T follicular helper cell (primary cell): ENCODE results near the gene SMKR1.
"Not testable (repeated sequence)": the region's sequence is repeated elsewhere in the genome, so short reads cannot be mapped to it uniquely, and the experiment has no call there.

Experiments used
- DNase-seq: peaks from one replicate; pipeline ENCODE4 v3.0.0-alpha.2; 2020; ENCODE audit warnings: low read depth

SMKR1 gene

GRCh38 chr7:129482781-129483180, 19.6 kb upstream of the SMKR1 start:
- no peak for DNase-seq

DNA sequence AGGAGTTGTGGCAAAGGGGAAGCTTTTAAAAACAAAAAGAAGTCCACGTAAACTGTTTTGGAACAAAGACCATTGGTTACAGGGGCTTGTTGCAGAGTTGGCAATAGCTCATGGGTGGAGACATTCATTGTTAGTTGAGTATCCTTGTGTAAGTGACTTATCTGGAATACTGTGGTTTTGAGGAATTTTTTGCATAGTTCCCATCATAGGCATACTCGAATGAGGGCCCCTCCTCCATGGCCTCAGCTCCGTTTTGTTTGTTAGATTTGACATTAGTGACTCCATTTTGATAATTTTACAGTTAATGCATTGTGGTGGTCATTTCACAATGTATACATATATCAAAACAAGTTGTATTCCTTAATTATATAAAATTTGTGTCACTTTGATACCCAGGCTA, 12.8 kb upstream of the SMKR1 start:
- DNase-seq, result no peak

DNA sequence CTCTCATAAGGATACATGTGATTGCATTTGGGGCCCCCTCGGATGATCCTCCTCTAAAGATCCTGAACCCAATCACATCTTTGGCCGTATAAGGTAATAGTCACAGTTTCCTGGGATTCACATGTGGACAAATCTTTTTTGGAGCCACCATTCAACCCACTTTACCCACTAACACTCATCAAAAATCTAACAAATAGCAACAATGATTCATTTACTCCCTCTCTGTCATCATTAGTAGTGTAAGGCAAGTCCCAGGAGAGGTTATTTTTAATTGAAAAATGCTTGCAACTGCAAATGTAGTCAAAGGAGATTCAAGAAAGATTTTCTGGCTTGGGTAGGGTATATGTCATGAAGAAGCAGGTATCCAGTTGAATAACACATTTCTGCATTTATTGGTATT, 9.9 kb upstream of the SMKR1 start:
- no peak for DNase-seq

DNA sequence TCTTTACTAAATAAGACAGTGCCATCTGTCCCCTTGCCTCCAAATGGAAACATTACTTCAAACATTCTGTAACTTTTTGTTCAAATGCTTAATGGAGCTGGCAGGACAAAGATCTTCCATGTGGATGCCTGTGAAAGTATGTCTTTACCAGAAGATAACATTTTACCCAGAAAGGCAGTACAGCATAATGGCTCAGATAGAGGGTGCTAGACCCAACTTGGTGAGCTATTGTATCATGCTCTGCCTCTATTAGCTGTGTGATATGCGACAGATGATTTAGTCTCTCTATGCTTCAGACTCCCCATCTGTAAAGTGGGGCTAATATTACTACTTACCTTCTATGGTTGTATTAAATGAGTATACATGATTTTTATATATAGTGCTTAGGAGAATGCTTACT, 8.8 kb upstream of the SMKR1 start:
- no peak for DNase-seq

DNA sequence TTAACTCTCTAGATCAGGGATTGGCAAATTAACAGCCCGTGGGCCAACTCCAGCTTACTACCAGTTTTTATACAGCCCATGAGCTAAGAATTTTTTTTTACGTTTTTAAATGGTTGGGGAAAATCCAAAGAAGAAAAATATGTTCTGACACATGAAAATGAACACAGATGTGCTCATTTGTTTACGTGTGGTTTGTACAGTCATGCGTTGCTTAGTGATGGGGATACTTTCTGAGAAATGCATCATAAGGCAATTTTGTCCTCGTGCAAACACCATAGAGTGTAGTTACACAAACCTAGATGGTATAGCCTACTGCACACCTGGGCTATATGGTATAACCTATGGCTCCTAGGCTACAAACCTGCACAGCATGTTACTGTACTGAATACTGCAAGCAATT, 8.3 kb upstream of the SMKR1 start:
- DNase-seq, result no peak

DNA sequence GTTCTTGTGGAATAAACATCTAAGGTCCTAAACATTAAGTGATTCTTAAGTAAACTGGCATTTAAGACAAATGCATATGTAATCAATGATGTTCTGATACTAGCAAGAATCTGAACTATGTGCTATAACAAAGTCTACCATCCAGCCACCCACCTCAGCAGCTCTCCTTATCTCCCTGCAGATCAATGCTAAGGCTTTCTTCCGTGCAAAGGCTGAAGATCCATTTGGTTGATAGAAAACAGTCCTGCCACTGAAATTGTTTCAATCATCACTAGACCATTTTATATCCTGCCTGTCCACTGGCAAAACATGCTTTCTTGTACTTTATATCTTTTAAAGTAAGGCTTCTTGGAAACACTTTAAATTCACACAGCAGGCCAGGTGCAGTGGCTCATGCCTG, 6.3 kb upstream of the SMKR1 start:
- DNase-seq, result no peak

GRCh38 chr7:129496653-129497052, 5.7 kb upstream of the SMKR1 start:
- DNase-seq, result no peak

DNA sequence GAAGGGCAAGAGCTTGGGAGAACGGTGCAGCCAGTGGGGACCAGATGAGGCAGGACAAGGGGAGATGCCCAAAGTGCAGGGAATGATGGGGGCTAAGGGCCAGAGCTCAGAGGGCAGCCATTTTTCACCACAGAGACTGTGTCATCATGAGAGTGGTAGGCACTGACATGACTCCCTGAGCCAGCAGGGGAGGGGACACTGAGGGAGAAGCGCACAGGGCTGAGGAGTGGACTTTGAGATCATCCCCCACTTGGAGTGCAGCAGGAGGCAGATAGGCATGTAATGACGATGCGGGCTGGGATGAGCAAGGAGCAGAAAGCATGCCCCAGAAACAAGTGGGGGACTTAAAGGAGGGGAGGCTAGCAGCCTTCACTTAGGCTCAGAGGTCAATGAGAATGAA, 5.2 kb upstream of the SMKR1 start:
- no peak for DNase-seq

- DNase-seq, result no peak
Observed at GRCh38 chr7:129498021-129498420, 4.3 kb upstream of the SMKR1 start.

GRCh38 chr7:129499999-129500398, 2.3 kb upstream of the SMKR1 start:
- DNase-seq, result no peak

GRCh38 chr7:129502708-129503685, 666 bp downstream of the SMKR1 start:
- DNase-seq, result no peak

GRCh38 chr7:129503725-129504124, 1.4 kb downstream of the SMKR1 start:
- DNase-seq, result no peak

- no peak for DNase-seq
Observed at GRCh38 chr7:129512192-129512591, 9.9 kb downstream of the SMKR1 start.

DNA sequence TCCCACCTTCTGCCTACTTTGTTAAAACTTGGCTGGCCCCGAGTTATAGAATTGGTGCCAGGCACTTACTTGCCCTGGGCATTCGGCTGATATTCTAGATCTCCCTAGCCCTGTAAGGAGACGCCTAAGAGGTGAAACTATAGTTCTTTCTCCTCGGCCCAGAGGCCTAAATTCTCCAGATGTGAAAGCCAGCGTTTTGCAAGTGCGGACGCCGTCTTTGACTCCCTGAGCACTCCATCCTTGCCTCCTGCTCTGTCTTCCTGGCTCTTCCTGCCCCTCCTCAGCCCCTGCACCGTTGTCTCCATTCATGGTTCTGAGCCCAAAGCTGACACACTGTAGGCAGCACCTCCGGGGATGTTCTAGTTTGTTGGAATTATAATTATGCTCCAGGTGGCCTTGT, 11.2 kb downstream of the SMKR1 start:
- DNase-seq, result no peak

DNA sequence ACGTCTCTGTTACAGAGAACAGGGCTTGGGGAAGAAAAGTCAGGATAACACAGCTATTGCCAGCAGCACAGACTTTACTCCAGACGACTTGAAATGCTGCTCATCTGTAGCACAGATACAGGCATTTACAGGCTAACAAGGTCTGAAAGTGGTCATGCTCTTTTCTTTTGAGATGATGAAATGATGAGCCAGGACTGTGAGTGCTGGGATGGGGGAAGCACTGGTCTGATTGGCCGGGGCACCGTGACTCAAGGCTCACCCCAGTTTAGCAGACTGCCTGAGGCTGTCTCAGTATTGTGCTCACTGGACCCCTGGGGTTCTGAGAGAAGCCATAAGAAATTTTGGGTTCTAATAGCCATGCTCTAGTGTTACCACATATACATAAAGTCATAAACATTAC, 12.4 kb downstream of the SMKR1 start:
- DNase-seq, result no peak

DNA sequence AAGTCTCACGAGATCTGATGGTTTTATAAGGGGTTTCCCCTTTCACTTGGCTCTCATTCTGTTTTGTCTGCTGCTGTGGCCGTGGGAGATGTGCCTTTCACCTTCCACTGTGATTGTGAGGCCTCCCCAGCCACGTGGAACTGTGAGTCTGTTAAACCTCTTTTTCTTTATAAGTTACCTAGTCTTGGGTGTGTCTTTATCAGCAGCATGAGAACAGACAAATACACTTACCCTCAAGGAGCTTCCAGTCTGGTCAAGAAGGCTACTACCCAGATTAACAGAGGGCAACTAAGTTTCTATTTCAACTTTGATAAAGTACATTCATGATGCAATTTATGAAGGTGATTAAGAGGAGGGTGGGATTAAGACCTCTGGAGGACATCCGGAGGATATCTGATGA, 13.1 kb downstream of the SMKR1 start:
- DNase-seq, result no peak

GRCh38 chr7:129517931-129518330, 15.6 kb downstream of the SMKR1 start:
- no peak for DNase-seq

DNA sequence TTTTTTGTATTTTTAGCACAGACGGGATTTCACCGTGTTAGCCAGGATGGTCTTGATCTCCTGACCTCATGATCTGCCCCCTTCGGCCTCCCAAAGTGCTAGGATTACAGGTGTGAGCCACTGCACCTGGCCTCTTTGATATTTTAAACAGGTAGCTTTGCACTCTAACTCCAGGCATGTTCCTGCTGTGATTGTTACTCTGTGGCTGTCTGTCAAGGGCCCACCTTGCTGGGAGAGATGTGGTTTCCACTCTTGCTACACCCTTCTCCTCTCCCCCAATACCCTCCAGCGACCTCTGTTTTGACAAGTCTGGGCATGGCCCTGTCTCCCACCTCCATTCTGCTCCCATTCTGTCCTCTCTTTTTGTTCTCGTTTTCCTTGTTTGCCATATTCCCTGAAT, 17.1 kb downstream of the SMKR1 start:
- no peak for DNase-seq

GRCh38 chr7:129522088-129522970, 20.0 kb downstream of the SMKR1 start:
- no peak for DNase-seq

GRCh38 chr7:129522971-129523340, 20.6 kb downstream of the SMKR1 start:
- no peak for DNase-seq

GRCh38 chr7:129523924-129524323, 21.6 kb downstream of the SMKR1 start:
- DNase-seq, result no peak

DNA sequence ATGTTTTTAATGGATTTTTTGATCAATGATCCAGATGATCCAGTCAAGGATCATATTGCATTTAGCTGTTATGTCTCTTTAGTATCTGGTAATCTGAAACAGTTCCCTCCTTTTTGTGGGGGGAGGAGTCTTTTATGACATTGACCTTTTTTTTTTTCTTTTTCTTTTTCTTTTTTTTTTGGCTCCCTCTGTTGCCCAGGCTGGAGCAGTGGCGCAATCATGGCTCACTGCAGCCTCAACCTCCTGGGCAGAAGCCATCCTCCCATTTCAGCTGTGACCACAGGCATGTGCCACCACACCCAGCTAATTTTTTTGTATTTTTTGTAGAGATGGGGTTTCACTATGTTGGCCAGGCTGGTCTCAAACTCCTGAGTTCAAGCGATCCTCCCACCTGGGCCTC, 22.1 kb downstream of the SMKR1 start:
- DNase-seq, result not testable (repeated sequence)
